ENCODE data around the gene PNPLA4.

- no peak for TF ChIP-seq POLR2AphosphoS5 (IDR thresholded peaks at IDR 0.05; ENCODE audit: low read depth)
- no peak for TF ChIP-seq CTCF (conservative IDR thresholded peaks at IDR 0.05; ENCODE audit: low read depth in 2 of 2)
- no peak for TF ChIP-seq REST (IDR thresholded peaks at IDR 0.05; ENCODE audit: unreplicated experiment)
- TF ChIP-seq EZH2 (IDR thresholded peaks at IDR 0.05; ENCODE audit: low read depth, unreplicated experiment), result no peak
- TF ChIP-seq STAT1 (IDR thresholded peaks at IDR 0.05; ENCODE audit: unreplicated experiment), result no peak
- TF ChIP-seq JUNB (IDR thresholded peaks at IDR 0.05; ENCODE audit: unreplicated experiment), result no peak
- no peak for TF ChIP-seq NANOG (IDR thresholded peaks at IDR 0.05; ENCODE audit: borderline replicate concordance)
- TF ChIP-seq CREB1 (CRISPR knock-in tag; IDR thresholded peaks at IDR 0.05; ENCODE audit: low read depth), result no peak
- no peak for TF ChIP-seq EZH2phosphoT487 (IDR thresholded peaks at IDR 0.05; ENCODE audit: unreplicated experiment)
- TF ChIP-seq ETS1 (IDR thresholded peaks at IDR 0.05), result no peak
- no peak for TF ChIP-seq ZNF114 (CRISPR knock-in tag; IDR thresholded peaks at IDR 0.05)
Observed at GRCh38 chrX:7948483-7948882, 21.3 kb upstream of the PNPLA4 start.

All from GM23338 (cell line).